Activated T-helper 1 cell treated with anti-CD3 and anti-CD28 coated beads, Interleukin-2, amount 50 U/mL, for 16 hours (primary cell): ENCODE data around the gene FAM162A.
A peak's percentile ranks its signal among the peaks of the same experiment; 100 is the strongest.
"Not testable (repeated sequence)": the region's sequence is repeated elsewhere in the genome, so short reads cannot be mapped to it uniquely, and the experiment has no call there.

Source experiments
- DNase-seq, 2 donors: peaks; one replicate each; pipeline ENCODE4 v3.0.0-alpha.2; 2020; ENCODE audit warnings: low read depth in 1 of 2, low spot score in 1 of 2

The FAM162A gene

DNA sequence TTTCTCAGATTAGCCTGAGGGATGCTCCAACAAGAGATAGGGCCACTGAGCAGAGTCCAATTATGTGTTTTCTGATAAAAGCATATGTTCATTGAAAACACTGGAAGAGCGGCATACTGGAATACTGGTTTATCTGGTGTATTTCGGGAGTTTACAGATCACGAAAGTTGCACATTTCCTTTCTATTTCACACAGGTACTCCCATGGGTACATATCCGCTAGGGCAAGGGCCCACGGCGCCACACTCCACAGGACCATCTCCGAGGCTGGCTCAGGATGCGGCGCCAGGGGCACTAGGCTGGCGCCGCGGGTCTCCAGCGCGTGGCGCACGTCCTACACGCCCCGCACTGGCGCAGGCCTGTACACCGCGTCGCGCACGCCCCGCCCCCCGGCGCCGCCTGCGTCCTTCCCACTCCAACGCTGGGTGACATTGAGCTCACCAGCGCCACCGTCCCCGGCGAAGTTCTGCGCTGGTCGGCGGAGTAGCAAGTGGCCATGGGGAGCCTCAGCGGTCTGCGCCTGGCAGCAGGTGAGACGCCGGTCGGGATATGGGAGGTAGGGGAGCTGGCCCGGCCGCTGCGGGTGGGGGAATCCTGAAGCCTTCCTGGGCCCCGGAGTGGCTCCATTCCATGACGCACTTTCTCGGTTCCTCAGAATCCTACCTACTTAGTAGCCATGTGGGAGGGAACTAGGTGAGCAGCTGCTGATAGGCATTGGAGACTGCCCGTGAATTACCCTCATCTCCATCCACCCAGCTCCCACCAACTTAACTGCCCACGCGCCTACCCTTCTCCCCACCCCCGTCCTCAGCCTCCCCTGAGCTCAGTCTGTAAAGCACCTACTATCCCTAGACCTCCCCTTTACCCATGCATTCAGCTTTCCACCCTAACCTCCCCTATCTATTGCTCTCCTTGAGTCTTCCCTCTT, at the start of gene FAM162A:
Gene FAM162A, plus strand, starts transcription at position 412 of the 927 bp plus-strand sequence. Its CDS starts 84 bp downstream, at position 496.
- DNase-seq, result peak; percentile 85 to 90

GRCh38 chr3:122342803-122343202, 41.2 kb upstream of the FAM162A start:
- DNase-seq, result no peak

GRCh38 chr3:122343654-122344053, 40.3 kb upstream of the FAM162A start:
- no peak for DNase-seq

DNA sequence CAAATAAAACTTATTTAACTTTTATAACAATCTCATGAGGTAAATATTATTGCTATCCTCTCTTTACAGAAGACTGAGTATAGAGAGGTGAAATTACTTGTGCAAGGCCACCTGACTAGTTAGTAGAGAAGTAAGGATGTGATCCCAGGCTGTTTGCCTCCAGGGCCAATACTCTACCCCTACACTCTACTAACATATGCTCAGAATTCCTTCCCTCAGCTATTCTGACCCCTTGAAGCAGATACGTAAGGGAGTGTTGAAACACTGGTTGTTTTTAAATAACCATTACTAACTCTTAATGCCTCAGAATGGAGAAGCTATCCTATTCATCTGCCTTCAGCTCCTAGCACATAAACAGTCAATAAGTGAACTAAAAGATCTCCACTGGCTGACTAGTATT, 34.8 kb upstream of the FAM162A start:
- no peak for DNase-seq

- no peak for DNase-seq
These were observed 33.1 kb upstream of the FAM162A start for GRCh38 chr3:122350814-122351418.

GRCh38 chr3:122351612-122352011, 32.4 kb upstream of the FAM162A start:
- no peak for DNase-seq

DNA sequence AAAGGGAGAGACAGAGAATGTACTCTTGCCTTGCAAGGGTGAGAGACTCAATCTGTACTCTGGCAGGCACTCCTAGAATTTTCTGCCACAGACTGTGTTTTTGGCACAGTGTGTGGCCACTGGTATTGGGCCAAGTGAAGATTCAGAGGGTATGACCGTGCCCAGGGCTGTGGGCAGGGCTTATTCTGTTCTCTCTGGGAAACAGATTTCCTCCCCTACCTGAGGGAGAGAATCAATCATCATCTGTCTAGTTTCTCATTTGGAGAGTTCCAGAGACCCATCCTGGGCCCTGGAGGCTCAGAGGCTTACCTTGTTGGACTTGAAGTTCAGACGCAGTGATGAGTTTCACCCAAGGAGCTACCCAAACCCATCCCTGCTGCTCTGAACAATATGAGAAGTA, 30.8 kb upstream of the FAM162A start:
- no peak for DNase-seq

GRCh38 chr3:122353893-122354401, 30.0 kb upstream of the FAM162A start:
- no peak for DNase-seq

DNA sequence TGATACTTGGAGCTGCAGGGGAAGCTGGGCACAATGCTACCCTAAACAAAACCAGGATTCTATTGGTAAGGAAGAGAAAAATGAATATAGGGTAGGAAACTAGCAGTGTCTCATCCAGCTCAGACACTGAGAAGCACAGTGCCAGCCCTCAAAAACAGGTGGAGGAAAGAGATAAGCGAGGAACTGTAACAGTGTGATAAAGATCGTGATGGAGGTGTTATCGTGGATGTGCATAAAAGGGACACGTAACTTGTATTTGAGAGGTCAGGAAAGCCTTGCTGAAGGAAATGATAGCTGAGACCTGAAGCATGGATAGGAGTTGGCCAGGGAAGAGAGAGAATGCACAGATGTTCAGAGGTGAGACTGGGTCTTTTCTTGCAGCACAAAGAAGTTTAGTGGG, 28.4 kb upstream of the FAM162A start:
- no peak for DNase-seq

DNA sequence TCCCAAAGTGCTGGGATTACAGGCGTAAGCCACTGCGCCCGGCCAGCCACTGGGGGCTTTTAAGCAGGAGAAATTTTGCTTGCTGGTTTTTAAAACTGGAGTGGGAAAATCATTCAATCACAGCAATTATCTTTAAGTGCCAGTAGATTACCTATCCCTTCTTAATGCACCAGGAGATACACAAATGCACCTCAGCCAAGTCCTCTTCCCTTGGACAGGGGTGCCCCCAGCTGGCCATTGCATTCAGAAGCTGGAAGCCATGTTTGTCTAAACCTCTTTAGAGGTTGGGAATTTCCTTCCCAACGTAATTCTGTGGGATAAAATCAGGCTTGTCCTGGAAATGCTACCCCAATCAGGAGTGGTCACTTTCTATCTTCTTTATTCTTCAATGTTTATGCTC, 27.6 kb upstream of the FAM162A start:
- DNase-seq, result no peak

DNA sequence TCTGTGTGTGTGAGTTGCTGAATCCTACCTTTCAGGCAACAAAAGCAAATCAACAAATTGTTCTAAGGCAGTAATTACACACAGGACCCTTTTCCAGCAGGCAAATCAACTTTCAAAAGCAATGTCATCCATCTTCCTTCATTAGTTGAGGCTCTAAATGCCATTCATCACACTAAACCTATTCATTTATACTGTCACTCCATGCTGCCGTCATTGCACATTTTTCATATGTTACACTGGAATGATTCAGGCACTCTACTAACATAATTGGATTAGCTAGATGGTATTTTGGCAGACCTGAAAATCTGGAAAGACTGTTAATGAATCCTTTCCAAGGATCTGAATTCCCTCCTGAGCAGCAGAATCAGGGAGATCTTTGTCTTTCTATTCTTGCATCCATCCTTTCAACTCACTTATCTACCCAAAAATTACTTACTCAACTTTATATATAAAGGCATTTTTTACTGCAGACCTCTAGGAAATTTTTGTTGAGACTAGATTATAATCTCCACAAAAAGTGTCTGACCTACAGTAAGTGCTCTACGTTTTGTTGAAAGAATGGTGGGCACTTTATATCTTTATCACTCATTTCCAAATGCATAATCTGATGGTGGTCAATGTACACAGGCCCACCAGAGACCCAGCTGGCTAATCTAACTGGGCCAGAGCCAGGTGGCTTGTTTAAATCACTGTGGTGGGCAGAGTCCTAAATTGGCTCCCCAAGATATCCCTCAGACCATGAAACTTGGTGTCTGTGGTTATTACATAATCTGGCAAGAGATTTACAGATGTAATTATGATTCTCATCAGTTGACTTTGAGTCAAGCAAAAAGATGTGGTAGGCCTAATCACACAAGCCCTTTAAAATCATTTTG, 25.9 kb upstream of the FAM162A start:
- DNase-seq, result no peak

DNA sequence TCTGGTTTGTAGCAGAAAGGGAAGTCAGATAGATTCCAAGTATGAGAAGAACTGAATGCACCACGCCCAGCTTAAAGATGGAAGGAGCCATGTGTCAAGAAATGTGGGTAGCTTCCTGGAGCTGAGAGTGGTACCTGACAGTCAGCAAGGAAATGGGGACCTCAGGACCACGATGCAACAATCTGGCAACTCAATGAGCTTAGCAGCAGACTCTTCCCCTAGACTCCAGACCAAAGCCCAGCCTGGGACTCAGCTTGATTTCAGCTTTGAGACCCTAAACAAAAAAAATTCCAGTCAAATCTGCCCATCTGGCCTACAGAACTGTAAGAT, 25.3 kb upstream of the FAM162A start:
- no peak for DNase-seq

DNA sequence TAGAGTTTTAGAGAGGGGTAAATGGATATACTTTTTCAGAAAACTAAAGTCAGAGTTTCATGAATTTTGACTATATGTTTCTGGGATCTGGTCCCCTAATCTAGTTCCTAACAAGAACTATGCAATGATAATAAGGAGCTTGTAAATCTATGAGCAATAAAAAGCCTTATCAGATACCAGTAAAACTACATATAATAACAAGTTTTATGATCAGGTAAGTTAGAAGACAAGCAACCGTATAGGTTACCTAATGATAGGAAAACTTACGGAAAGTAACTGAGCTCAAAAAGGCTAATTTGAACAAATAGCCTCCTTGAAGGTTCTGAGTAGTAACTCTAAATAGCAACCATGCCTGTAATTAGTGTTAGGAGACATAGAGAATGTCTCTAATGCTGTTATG, 22.0 kb upstream of the FAM162A start:
- no peak for DNase-seq

- no peak for DNase-seq
These were observed 19.5 kb upstream of the FAM162A start for GRCh38 chr3:122364490-122364889.

DNA sequence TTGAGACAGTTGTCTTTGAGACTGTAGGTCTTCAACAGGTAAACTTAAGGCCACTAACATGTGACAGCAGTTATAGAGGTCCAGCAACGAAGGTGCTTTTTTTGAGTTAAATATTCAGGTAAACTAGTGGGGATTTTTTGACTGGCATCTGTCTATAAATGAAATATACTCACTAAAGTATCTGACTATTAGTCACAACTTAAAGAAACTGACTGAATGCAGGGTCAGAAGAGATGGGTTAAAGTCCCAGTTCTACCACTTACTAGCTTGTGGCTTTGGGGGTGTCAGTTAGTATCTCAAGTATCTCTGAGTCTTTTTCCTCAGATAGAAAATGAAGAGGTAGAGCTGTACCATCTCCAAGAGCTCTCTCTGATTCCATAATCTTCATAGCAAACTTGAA, 18.9 kb upstream of the FAM162A start:
- no peak for DNase-seq

DNA sequence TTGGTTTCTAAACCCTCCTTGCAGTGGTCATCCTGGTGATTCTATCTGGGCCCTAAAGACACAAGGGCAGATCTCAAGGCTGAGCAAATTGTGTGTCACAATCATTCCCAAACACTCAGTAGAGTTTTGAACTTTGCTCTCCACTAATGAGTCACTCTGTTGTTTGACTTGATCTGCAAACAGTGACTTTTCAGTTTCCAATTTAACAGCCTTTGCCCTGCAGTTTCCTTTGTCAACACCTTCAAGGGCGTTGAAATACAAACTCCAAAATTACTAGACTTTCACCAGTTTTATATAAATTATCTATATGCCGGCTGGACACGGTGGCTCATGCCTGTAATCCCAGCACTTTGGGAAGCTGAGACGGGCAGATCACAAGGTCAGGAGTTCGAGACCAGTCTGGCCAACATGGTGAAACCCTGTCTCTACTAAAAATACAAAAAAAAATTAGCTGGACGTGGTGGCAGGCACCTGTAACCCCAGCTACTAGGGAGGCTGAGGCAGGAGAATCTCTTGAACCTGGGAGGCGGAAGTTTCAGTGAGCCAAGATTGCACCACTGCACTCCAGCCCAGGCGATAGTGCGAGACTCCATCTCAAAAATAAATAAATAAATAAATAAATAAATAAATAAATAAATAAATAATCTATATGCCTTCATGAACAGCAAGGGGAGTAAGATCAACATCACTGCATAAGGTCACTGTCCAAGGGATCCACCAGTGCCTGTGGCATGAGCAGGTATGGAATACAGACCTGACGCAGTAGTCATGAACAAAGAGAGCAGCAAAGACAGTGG, 18.2 kb upstream of the FAM162A start:
- not testable (repeated sequence) for DNase-seq

DNA sequence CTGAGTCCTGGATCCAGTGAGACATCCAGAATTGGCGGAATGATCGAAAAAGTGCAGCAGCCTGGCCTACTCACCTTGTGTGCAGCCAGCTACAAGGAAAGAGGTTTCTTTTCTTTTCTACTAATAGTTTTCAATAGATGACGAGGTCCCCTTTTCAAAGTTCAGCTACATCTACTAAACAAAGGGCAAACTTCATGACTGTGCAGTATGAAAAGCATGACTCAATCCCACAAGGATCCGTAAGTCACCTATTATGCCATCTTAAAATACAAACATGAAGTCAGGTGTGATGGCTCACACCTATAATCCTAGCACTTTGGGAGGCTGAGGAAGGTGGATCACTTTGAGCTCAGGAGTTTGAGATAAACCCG, 17.6 kb upstream of the FAM162A start:
- DNase-seq, result no peak

DNA sequence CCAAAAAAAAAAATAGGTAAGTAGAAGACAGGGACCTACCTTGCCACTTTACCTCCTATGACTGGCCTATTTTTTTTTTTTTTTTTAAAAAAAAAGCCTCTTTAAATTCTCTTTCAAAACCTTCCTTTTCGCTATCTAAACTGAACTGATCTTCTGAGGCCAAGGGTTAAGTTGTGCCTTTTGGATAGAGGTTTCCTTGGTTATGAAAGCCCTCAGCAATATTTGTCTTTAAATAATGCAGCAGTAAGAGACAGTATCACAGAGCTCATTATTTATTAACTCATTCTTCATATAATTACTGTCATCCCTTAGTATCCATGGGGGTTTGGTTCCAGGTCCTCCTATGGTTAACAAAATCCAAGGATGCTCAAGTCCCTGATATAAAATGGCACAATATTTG, 9.9 kb upstream of the FAM162A start:
- no peak for DNase-seq

GRCh38 chr3:122377975-122378374, 6.0 kb upstream of the FAM162A start:
- DNase-seq, result no peak

GRCh38 chr3:122382888-122383666, 905 bp upstream of the FAM162A start, which contains the start of gene MIX23:
TSS of gene MIX23 (minus strand) at chr3:122383231. CDS start at chr3:122383224, 7 bp downstream.
- peak; percentile 65 to 74 for DNase-seq
